ENCODE results near the gene NF1. TPM values are rescaled to one million over a fixed set of nuclear protein-coding genes. Genes with fewer than 3 reads are reported as not detected.

NF1 gene
- total RNA-seq, 1 experiment from 2014 or later = 16.4 TPM

GRCh38 chr17:31418773-31419350 is 324.1 kb downstream of the NF1 start:
- intact Hi-C loops (cut with micrococcal nuclease) = no loop called here
- Histone ChIP-seq H3K36me3 (ENCODE audit: low read depth, low read length) (no peaks in the 10 kb centered on the region), H3K27ac (ENCODE audit: low read length) (no peak overlapping the region), H3F3A (ENCODE audit: low read length, unreplicated experiment) (no peaks in the 10 kb centered on the region), H3K9me3 (ENCODE audit: low read length) (no peaks in the 10 kb centered on the region), H3K4me1 (ENCODE audit: insufficient read depth, low read length) (no peaks in the 10 kb centered on the region), H3K4me2 (ENCODE audit: low read length) (no peak overlapping the region), H3K79me2 (ENCODE audit: low read length) (no peaks in the 10 kb centered on the region), H2AFZ (ENCODE audit: low read length) (no peak overlapping the region), H3K9me2 (replicated peaks; ENCODE audit: low read length) (no peaks in the 10 kb centered on the region), H3K4me3 (ENCODE audit: low read length) (no peak overlapping the region), H4K20me1 (ENCODE audit: low read length) (no peaks in the 10 kb centered on the region), H3K9ac (ENCODE audit: low read length) (no peak overlapping the region), H3K27me3 (ENCODE audit: low read length) (no peaks in the 10 kb centered on the region)
- no peak for ATAC-seq
- ChIA-PET POLR2A (ENCODE audit: unreplicated experiment) (no interaction called here), CTCF (no interaction called here)
- no peak for DNase-seq
- no TSS peak for BruUV-seq (replicated peaks)
- no peak for TF ChIP-seq EZH2phosphoT487 (IDR thresholded peaks at IDR 0.05; ENCODE audit: borderline replicate concordance, low read length)
- no peak for TF ChIP-seq EZH2 (IDR thresholded peaks at IDR 0.05; ENCODE audit: low read length, unreplicated experiment)
- TF ChIP-seq, protein P1, sequence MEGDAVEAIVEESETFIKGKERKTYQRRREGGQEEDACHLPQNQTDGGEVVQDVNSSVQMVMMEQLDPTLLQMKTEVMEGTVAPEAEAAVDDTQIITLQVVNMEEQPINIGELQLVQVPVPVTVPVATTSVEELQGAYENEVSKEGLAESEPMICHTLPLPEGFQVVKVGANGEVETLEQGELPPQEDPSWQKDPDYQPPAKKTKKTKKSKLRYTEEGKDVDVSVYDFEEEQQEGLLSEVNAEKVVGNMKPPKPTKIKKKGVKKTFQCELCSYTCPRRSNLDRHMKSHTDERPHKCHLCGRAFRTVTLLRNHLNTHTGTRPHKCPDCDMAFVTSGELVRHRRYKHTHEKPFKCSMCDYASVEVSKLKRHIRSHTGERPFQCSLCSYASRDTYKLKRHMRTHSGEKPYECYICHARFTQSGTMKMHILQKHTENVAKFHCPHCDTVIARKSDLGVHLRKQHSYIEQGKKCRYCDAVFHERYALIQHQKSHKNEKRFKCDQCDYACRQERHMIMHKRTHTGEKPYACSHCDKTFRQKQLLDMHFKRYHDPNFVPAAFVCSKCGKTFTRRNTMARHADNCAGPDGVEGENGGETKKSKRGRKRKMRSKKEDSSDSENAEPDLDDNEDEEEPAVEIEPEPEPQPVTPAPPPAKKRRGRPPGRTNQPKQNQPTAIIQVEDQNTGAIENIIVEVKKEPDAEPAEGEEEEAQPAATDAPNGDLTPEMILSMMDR (conservative IDR thresholded peaks at IDR 0.05; ENCODE audit: low read depth, low read length) = no peak

GRCh38 chr17:31422443-31422842 is 327.7 kb downstream of the NF1 start:
- no peak overlapping the region for H2AFZ ChIP-seq (ENCODE audit: low read length)
- DNase-seq = no peak
- BruUV-seq (replicated peaks) = no TSS peak
- H3K9me3 ChIP-seq (ENCODE audit: low read length) = no peaks in the 10 kb centered on the region
- ChIA-PET POLR2A (ENCODE audit: unreplicated experiment) (no interaction called here), CTCF (no interaction called here)
- intact Hi-C loops (cut with micrococcal nuclease) = no loop called here
- no peak overlapping the region for H3K4me3 ChIP-seq (ENCODE audit: low read length)
- ATAC-seq = no peak
- H3K27me3 ChIP-seq (ENCODE audit: low read length) = no peaks in the 10 kb centered on the region
- no peaks in the 10 kb centered on the region for H3K79me2 ChIP-seq (ENCODE audit: low read length)
- H3K4me1 ChIP-seq (ENCODE audit: insufficient read depth, low read length) = no peaks in the 10 kb centered on the region
- H3K9me2 ChIP-seq (replicated peaks; ENCODE audit: low read length) = no peaks in the 10 kb centered on the region
- H3K27ac ChIP-seq (ENCODE audit: low read length) = no peak overlapping the region
- H3K9ac ChIP-seq (ENCODE audit: low read length) = no peak overlapping the region
- H3K36me3 ChIP-seq (ENCODE audit: low read depth, low read length) = no peaks in the 10 kb centered on the region
- TF ChIP-seq, protein P1 (conservative IDR thresholded peaks at IDR 0.05; ENCODE audit: low read depth, low read length) = no peak
- TF ChIP-seq EZH2phosphoT487 (IDR thresholded peaks at IDR 0.05; ENCODE audit: borderline replicate concordance, low read length) (no peak), EZH2 (IDR thresholded peaks at IDR 0.05; ENCODE audit: low read length, unreplicated experiment) (no peak)
- no peaks in the 10 kb centered on the region for H4K20me1 ChIP-seq (ENCODE audit: low read length)
- no peak overlapping the region for H3K4me2 ChIP-seq (ENCODE audit: low read length)
- no peaks in the 10 kb centered on the region for H3F3A ChIP-seq (ENCODE audit: low read length, unreplicated experiment)

- no peak overlapping the region for H3K4me2 ChIP-seq (ENCODE audit: low read length)
- H3K4me3 ChIP-seq (ENCODE audit: low read length) = no peak overlapping the region
- ATAC-seq = no peak
- intact Hi-C loops (cut with micrococcal nuclease) = no loop called here
- H3K9me3 ChIP-seq (ENCODE audit: low read length) = no peaks in the 10 kb centered on the region
- TF ChIP-seq EZH2 (IDR thresholded peaks at IDR 0.05; ENCODE audit: low read length, unreplicated experiment) (no peak), EZH2phosphoT487 (IDR thresholded peaks at IDR 0.05; ENCODE audit: borderline replicate concordance, low read length) (no peak)
- TF ChIP-seq, protein P1 (conservative IDR thresholded peaks at IDR 0.05; ENCODE audit: low read depth, low read length) = no peak
- no peaks in the 10 kb centered on the region for H3K4me1 ChIP-seq (ENCODE audit: insufficient read depth, low read length)
- no peak overlapping the region for H3K9ac ChIP-seq (ENCODE audit: low read length)
- H2AFZ ChIP-seq (ENCODE audit: low read length) = no peak overlapping the region
- H3K9me2 ChIP-seq (replicated peaks; ENCODE audit: low read length) = no peaks in the 10 kb centered on the region
- no peaks in the 10 kb centered on the region for H3F3A ChIP-seq (ENCODE audit: low read length, unreplicated experiment)
- H4K20me1 ChIP-seq (ENCODE audit: low read length) = no peaks in the 10 kb centered on the region
- POLR2A ChIA-PET (ENCODE audit: unreplicated experiment) = no interaction called here
- H3K79me2 ChIP-seq (ENCODE audit: low read length) = no peaks in the 10 kb centered on the region
- no peak overlapping the region for H3K27ac ChIP-seq (ENCODE audit: low read length)
- no peaks in the 10 kb centered on the region for H3K36me3 ChIP-seq (ENCODE audit: low read depth, low read length)
- no TSS peak for BruUV-seq (replicated peaks)
- CTCF ChIA-PET = no interaction called here
- no peak for DNase-seq
- no peaks in the 10 kb centered on the region for H3K27me3 ChIP-seq (ENCODE audit: low read length)
Measured at GRCh38 chr17:31424944-31425281, 330.1 kb downstream of the NF1 start.

Measured in PC-3 (cell line).